Ectodermal cell (in vitro differentiated cells): Measurements from ENCODE around the gene BTNL9.
"Not testable (repeated sequence)": the region's sequence is repeated elsewhere in the genome, so short reads cannot be mapped to it uniquely, and the experiment has no call there.

Source experiments
- H3K27ac ChIP-seq: 2 replicates; pipeline ENCODE4 v1.7.0; 2013; ENCODE audit warnings: mild to moderate bottlenecking, low read depth, low read length; ENCODE audit not compliant: insufficient read depth, poor library complexity, severe bottlenecking
- H3K27me3 ChIP-seq: 2 replicates; pipeline ENCODE4 v1.7.0; 2013; ENCODE audit warnings: mild to moderate bottlenecking, low read length; ENCODE audit not compliant: insufficient read depth, control insufficient read depth, poor library complexity, severe bottlenecking
- H3K36me3 ChIP-seq: one replicate; pipeline ENCODE4 v1.7.0; 2013; ENCODE audit warnings: low read length; ENCODE audit not compliant: control insufficient read depth, insufficient read depth
- H3K4me1 ChIP-seq: one replicate; pipeline ENCODE4 v1.7.0; 2013; ENCODE audit warnings: low read length; ENCODE audit not compliant: control insufficient read depth, insufficient read depth
- H3K4me3 ChIP-seq: 2 replicates; pipeline ENCODE4 v1.7.0; 2013; ENCODE audit warnings: low read depth, low read length, control low read depth; ENCODE audit not compliant: insufficient read depth
- H3K9me3 ChIP-seq: 2 replicates; pipeline ENCODE4 v1.7.0; 2013; ENCODE audit warnings: mild to moderate bottlenecking, low read length, moderate library complexity; ENCODE audit not compliant: control insufficient read depth
- WGBS, 2 experiments: methylation state at CpG; one replicate each; pipeline ENCODE4 v1.1.7; 2013; ENCODE audit warnings: missing lambda C conversion rate in 2 of 2; 5-methylcytosine and 5-hydroxymethylcytosine counted together

The BTNL9 gene

DNA sequence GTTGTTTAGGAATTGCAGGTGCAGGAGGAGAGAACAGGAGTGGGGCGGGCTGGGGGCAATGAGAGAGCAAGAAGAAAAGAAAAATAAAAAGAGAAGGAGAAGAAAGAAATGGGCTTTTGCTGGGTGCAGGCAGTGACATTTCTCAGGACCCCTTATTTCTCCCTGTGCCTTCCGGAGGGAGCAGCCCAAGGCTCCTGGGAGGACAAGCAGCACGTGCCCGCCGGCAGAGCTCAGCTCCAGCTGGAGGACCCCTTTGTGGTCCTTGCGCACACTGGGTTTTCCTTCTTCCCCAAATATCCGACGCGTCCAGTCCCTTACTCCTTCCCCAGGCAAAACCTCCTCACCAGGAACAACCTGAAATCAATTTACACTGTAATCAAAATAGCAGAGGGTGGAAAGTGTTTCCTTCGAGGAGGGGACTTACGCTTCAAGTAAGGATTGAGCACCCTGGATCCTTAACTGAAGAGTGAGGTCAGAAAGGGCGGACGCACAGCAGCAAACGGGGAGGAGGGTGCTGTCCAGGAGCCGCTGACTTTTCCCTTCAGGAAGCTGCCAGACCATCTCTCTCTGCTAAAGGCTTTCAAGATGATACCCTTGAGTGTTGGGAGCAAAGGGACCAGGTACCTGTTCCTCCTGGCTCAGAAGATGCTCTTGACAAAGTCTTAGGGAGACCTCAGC lies 2.1 kb downstream of the BTNL9 start:
- Histone ChIP-seq H3K27me3 (peaks cover 10% of the 10 kb centered on the region), H3K4me3 (no peak overlapping the region), H3K36me3 (no peaks in the 10 kb centered on the region), H3K4me1 (no peaks in the 10 kb centered on the region), H3K27ac (no peak overlapping the region), H3K9me3 (peaks cover 2% of the 10 kb centered on the region)
- 77 to 82% methylated on average over 15 of the region's 15 CpGs for WGBS, 2 experiments

DNA sequence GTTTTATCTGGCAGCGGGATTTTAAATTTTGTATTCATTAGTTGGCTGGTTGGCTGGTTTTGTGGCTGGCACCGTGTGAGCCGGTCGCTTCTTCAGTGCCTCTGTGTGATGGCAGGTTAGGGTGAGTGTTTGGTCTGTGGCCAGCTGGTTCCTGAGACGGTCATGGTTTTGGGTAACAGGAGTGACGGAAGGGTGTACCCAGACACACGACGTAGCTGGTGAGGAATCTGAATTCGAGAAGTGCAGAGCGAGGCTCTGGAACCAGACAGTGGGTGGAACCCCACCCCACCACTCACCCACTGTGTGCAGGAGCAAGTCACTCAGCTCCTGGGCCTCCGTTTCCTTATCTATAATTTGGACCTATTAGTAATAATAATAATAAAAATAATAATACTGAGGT lies 2.7 kb downstream of the BTNL9 start:
- peaks cover 2% of the 10 kb centered on the region for H3K9me3 ChIP-seq
- H3K27me3 ChIP-seq: peaks cover 15% of the 10 kb centered on the region
- H3K27ac ChIP-seq: no peak overlapping the region
- 71% methylated on average over 9 to 10 of the region's 11 CpGs for WGBS, 2 experiments
- no peaks in the 10 kb centered on the region for H3K4me1 ChIP-seq
- H3K4me3 ChIP-seq: no peak overlapping the region
- no peaks in the 10 kb centered on the region for H3K36me3 ChIP-seq

DNA sequence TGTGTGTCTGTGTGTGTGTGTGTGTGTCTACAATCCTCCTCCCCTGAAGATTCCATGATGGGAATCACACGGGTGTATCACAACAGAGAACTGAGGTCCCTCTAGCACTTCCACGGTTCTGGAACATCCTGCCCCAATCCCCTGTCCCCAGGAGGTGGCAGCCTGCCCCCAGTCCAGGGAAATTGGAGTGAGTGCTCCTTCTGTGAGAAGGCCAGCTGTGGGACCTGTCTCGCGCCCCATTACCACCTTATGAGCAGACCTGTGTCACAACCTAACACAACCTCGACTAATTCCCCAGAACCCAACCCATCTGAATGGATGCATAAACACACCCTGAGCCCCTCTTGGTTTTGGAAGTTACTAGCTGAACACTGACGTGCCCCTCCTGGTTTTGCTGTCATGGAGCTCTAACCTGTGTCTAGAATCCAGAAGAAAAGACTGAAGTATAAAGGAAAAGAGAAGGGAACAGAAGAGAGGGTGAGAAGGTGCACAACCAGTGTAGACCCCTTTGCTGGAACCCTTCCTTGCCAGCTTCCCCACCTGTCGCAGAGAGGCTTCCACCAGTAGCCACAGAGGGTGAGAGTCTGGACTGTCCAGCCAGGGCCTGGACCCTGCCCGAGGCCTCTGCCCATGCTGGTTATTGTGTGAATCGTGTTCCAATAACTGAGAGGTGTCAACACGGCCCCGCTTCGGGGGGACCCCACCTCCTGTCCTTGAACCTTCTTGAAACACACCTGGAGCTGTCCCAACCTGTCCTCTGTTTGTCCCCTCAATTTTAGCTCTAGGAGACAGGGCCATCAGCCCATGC lies 3.4 kb downstream of the BTNL9 start:
- Histone ChIP-seq H3K36me3 (no peaks in the 10 kb centered on the region), H3K27ac (no peak overlapping the region), H3K9me3 (peaks cover 2% of the 10 kb centered on the region), H3K4me1 (no peaks in the 10 kb centered on the region), H3K27me3 (peaks cover 22% of the 10 kb centered on the region), H3K4me3 (no peak overlapping the region)
- 75 to 80% methylated on average over 12 of the region's 12 CpGs for WGBS, 2 experiments

- Histone ChIP-seq H3K27ac (no peak overlapping the region), H3K36me3 (no peaks in the 10 kb centered on the region), H3K4me3 (no peak overlapping the region), H3K4me1 (no peaks in the 10 kb centered on the region), H3K27me3 (peaks cover 25% of the 10 kb centered on the region), H3K9me3 (peaks cover 2% of the 10 kb centered on the region)
- WGBS, 2 experiments: 80 to 82% methylated on average over 10 of the region's 10 CpGs
Measured at GRCh38 chr5:181044093-181044599, 4.1 kb downstream of the BTNL9 start.

GRCh38 chr5:181044662-181045305 lies 4.7 kb downstream of the BTNL9 start:
- 68% methylated on average over 11 of the region's 11 CpGs for WGBS, 2 experiments
- Histone ChIP-seq H3K9me3 (peaks cover 2% of the 10 kb centered on the region), H3K4me1 (no peaks in the 10 kb centered on the region), H3K27ac (no peak overlapping the region), H3K36me3 (no peaks in the 10 kb centered on the region), H3K4me3 (no peak overlapping the region), H3K27me3 (peaks cover 32% of the 10 kb centered on the region)

- no peak overlapping the region for H3K4me3 ChIP-seq
- 69 to 76% methylated on average over 10 of the region's 10 CpGs for WGBS, 2 experiments
- no peaks in the 10 kb centered on the region for H3K4me1 ChIP-seq
- no peak overlapping the region for H3K27ac ChIP-seq
- H3K27me3 ChIP-seq: peaks cover 37% of the 10 kb centered on the region
- H3K36me3 ChIP-seq: no peaks in the 10 kb centered on the region
- peaks cover 2% of the 10 kb centered on the region for H3K9me3 ChIP-seq
Measured at GRCh38 chr5:181045316-181045715, 5.2 kb downstream of the BTNL9 start.

DNA sequence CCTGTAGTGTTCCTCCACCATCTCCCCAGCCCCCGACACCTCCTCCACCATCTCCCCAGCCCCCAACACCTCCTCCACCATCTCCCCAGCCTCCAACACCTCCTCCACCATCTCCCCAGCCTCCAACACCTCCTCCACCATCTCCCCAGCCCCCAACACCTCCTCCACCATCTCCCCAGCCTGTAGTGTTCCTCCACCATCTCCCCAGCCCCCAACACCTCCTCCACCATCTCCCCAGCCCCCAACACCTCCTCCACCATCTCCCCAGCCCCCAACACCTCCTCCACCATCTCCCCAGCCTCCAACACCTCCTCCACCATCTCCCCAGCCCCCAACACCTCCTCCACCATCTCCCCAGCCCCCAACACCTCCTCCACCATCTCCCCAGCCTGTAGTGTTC lies 5.8 kb downstream of the BTNL9 start:
- H3K36me3 ChIP-seq, H3K4me3 ChIP-seq, H3K27ac ChIP-seq, H3K4me1 ChIP-seq, H3K9me3 ChIP-seq: not testable (repeated sequence)
- WGBS, 2 experiments: 0% methylated on average over 1 of the region's 1 CpG
- H3K27me3 ChIP-seq: peaks cover 42% of the 10 kb centered on the region

DNA sequence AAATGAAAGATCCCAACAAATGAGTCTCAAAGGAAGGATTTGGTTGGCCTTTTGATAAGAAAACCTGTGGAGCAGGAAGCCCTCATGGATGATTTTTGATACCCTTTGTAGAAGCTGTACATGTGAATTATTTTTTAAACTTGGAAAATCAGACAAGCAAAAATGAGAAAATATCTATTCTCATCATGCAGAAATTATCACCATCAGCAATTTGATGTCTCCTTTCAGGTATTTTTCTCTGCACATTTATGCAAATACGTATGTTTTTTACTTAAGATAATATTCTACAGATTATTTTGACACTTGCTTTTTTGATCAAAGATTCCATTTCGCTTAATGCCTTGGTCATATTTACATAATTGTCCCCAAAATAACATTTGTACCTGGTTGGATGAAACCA lies 7.2 kb downstream of the BTNL9 start:
- no peak overlapping the region for H3K4me3 ChIP-seq
- no peaks in the 10 kb centered on the region for H3K36me3 ChIP-seq
- H3K27me3 ChIP-seq: peaks cover 57% of the 10 kb centered on the region
- H3K4me1 ChIP-seq: no peaks in the 10 kb centered on the region
- H3K9me3 ChIP-seq: peaks cover 2% of the 10 kb centered on the region
- WGBS, 2 experiments: 66 to 71% methylated on average over 1 to 2 of the region's 2 CpGs
- H3K27ac ChIP-seq: no peak overlapping the region

DNA sequence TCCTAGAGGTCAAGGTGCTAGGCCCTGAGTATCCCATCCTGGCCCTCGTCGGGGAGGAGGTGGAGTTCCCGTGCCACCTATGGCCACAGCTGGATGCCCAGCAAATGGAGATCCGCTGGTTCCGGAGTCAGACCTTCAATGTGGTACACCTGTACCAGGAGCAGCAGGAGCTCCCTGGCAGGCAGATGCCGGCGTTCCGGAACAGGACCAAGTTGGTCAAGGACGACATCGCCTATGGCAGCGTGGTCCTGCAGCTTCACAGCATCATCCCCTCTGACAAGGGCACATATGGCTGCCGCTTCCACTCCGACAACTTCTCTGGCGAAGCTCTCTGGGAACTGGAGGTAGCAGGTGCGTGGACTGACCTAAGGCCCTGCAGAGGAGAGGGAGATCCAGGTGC lies 7.9 kb downstream of the BTNL9 start:
- no peak overlapping the region for H3K4me3 ChIP-seq
- WGBS, 2 experiments: 87 to 89% methylated on average over 15 of the region's 15 CpGs
- H3K27me3 ChIP-seq: peaks cover 63% of the 10 kb centered on the region
- H3K9me3 ChIP-seq: peaks cover 2% of the 10 kb centered on the region
- H3K27ac ChIP-seq: no peak overlapping the region
- H3K4me1 ChIP-seq: no peaks in the 10 kb centered on the region
- H3K36me3 ChIP-seq: no peaks in the 10 kb centered on the region

DNA sequence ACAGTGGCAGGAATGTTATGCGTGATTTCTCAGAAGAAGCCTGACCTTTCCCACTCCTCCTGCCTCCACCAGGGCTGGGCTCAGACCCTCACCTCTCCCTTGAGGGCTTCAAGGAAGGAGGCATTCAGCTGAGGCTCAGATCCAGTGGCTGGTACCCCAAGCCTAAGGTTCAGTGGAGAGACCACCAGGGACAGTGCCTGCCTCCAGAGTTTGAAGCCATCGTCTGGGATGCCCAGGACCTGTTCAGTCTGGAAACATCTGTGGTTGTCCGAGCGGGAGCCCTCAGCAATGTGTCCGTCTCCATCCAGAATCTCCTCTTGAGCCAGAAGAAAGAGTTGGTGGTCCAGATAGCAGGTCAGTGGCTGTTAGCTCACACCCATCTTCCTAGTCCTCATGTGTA lies 9.9 kb downstream of the BTNL9 start:
- no peak overlapping the region for H3K27ac ChIP-seq
- H3K4me1 ChIP-seq: no peaks in the 10 kb centered on the region
- no peaks in the 10 kb centered on the region for H3K36me3 ChIP-seq
- peaks cover 2% of the 10 kb centered on the region for H3K9me3 ChIP-seq
- peaks cover 84% of the 10 kb centered on the region for H3K27me3 ChIP-seq
- no peak overlapping the region for H3K4me3 ChIP-seq
- WGBS, 2 experiments: 89% methylated on average over 5 of the region's 5 CpGs
